GM19372 (cell line): ENCODE measurements around the gene LTBP1.

Experiments
- ATAC-seq: cut with Tn5 transposase; IDR thresholded peaks from one replicate; pipeline ENCODE4 v1.9.1; 2021; ENCODE audit warnings: mild to moderate bottlenecking, low read depth, moderate library complexity; ENCODE audit not compliant: unreplicated experiment

LTBP1 gene

GRCh38 chr2:33177627-33178026, 230.9 kb downstream of the LTBP1 start:
- ATAC-seq, result no peak

GRCh38 chr2:33178209-33178608, 231.5 kb downstream of the LTBP1 start:
- ATAC-seq, result no peak

DNA sequence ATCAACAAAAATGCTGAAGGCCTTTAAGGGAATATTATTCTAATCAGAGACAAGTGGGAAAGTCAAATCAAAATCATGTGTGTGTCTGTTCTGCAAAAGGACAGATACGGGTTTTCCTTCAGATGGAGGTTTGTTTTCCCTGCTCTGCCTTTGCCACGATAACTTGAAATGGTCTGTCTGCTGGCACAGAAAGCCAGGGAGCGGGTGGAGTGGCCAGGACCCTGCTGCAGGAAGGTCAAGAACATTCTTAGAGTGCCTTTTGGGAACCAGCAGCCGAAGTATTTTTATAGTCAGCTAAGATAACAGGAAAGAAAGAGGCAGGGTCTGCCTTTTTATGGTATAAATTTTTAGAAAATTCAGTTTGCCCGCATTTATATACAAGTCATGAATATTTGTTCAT, 234.2 kb downstream of the LTBP1 start:
- no peak for ATAC-seq

DNA sequence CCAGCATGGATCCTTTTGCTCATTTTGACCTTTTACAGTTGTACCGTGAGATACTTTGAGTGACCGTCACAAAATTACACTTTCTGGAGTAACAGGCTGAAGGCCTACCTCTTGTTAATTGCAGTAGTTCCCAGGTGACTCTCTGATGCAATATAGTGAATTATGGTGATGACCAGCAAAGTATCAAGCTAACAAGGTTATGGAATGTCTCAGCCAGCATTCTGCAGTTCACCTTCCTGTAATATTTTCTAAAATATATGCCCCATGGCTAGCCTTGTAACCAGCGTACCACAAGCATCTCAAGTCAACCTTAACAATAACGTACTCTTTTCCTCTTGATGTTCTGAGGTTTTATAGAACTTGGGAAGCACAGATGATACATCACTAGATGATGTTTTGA, 234.7 kb downstream of the LTBP1 start:
- no peak for ATAC-seq

GRCh38 chr2:33184041-33184440, 237.3 kb downstream of the LTBP1 start:
- no peak for ATAC-seq

GRCh38 chr2:33186937-33187336, 240.2 kb downstream of the LTBP1 start:
- ATAC-seq, result no peak

- ATAC-seq, result no peak
Observed at GRCh38 chr2:33188799-33189198, 242.0 kb downstream of the LTBP1 start.

DNA sequence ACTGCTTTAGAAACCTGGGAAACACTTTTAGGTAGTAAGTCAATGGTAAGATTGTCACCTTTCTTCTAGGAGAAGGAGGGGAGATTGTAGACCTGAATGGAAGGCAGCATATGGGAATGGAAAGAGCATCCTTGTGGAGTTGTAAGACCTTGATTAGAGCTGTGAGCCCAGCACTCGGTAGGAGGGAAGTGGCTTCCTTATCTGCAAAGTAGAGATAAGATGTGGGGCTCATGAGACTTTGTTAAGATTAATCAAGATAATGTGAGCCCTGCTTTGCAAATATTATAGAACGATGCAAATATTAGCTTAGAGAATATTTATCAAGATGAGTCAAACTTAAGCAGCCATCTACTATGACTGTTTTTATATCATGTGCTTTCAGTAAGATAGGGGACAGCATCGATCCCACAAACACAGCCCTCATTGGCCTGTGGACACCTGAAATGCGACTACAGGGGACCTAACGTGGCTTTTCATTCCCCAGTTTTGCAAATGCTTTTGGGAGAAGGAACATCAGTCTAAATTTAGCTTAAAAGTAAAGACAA, 243.7 kb downstream of the LTBP1 start:
- no peak for ATAC-seq

DNA sequence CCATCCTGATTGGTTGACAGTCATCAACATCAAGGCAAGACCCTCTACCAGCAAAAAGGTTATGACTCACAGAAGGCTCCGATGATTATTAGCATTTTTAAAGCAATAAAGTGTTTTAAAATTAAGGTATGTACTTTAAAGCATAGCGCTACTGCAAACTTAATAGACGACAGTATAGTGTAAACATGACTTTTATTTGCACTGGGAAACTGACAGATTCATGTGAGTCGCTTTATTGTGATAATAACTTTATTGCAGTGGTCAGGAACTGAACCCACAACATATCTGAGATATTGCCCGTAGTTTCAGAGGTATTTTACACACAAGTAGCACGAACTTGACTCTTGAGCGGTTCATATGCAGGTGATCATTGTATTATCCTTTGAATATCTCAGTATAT, 249.1 kb downstream of the LTBP1 start:
- ATAC-seq, result no peak

DNA sequence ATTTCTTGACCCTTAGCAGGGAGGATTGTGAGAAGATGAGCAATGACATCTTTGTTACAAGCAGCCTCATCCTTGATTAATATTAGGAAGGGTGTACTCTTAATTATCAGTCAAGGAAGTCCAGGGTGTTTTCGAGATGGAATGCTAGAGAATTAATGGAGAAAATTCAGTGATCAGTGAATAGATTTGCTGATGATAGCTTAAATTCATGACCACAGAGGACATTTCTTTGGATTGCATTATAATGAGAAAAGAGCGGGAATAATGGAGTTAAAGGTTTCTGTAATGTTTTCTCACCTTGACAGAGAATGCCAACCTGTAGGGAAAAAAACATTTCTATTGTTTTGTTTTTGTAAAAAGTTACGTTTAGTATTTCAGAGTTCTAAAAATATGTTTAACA, 249.9 kb downstream of the LTBP1 start:
- no peak for ATAC-seq

DNA sequence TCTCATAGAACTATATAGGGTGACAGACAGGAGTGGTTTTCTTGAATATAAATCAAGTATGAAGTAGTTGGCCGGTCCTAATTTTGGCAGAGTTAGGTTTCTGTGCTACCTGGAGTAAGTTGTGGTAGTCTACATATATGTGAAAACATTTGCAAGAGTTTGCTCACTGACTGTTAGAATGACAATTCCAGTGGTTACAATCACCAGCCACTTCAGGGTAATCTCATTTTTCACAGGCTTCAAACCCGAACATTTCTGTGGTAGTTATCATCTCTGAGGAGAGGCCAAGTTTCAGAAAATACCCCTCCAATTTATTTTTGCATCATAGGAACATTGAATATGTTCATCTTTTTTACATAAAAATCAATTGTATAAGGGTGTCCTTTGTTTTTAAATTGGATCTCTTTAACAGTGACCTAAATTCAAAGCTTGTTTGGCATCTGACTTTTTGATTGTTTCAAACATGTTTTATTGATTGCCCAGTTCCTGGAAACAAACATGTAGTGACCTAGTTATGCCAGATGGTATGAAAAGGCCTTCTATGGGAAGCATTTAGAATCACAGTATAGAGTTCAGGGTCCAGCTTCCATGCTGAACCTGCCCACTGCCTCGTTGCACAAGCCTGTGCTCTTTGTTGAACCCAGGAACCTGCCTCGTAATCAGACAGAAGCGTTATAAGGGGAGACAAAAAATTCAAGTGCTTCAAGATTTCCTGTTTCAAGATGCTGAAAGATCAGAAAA, 250.6 kb downstream of the LTBP1 start:
- no peak for ATAC-seq

DNA sequence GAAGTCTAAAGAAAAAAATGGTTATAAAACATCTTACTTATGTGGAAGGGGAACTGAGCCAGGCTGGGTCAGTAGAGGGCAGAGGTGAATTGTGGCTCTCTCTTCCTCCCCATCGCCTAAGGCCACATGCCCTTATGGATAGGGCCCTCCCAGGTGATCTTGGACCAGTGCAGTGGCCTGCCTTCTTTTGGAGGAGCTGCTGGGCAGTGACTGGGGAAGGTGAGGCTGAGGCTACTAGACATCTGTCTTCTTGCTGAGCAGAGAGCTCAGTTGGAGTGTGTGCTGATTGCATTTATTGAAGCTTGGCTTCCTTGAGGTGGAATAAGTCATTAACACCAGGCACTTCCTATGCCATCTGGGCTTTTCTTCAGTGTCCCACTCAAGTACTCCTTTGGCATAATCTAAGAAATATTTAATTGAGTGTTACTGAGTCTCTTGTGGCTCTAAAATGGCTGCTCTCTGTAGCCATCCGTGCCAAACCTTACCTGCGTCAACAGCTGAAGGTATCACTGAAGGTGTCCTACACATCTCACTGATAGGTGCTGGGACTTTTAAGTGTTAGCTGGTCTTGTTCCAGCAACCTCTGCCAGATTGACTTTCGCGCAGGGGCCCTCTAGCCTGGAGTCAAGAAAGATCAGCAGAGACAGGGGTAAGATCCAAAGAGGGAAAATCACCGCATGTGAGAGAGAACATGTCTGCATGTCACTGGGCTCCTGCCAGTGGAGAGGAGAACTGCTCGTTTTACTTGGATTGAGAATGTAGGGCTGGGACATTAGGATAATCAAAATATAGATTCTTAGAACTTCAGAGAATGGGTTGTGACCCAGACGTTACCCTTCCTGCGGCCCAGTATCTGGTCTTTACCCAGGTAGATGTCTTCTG, 256.1 kb downstream of the LTBP1 start:
- ATAC-seq, result no peak

DNA sequence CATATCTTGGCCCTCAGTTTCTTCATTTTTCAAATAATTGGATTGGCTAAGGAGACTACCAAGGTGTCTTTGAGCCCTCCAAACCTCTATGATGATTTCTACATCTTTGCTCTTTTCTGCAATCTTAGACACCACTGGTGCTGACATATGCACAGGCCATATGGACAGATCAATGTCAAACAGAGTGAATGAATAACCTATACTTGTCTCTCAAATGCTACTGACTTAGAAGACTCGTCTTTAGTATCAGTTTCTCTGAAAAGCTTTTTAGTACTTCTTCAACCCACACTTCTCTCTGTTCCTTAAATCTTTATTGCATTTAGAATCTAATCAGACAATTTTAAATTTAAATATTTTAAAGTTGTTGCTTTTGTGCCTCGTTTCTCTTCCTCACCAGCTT, 258.2 kb downstream of the LTBP1 start:
- ATAC-seq, result peak; percentile 69

DNA sequence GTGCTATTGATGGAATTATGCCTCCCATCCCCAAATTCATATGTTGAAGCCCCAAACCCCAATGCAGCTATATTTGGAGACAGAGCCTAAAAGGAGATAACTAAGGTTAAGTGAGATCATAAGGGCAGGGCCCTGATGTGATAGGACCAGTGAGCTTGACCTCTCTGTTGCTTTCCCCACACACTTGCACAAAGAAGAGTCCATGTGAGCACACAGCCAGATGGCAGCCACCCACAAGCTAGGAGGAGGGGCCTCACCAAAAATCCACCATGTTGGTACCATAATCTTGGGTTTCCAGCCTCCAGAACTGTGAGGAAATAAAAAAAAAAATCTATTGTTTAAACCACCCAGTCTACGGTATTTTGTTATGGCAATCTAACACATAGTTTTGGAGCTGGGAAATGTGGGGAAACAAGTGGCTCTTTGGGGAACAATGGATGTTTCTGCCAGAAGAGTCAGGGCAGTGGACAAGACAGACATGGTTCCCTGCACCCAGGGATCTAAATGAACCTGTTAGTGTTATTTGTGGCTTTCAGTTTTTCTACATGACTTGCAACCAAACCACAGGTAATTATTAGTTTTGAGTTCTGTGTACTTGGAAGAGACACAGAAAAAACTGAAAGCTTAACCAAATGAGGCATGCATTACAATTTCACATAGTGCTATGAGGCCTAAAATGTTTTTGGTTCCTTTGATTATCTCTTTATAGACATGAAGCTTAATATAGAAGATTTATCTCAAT, 259.1 kb downstream of the LTBP1 start:
- peak; percentile 76 for ATAC-seq

DNA sequence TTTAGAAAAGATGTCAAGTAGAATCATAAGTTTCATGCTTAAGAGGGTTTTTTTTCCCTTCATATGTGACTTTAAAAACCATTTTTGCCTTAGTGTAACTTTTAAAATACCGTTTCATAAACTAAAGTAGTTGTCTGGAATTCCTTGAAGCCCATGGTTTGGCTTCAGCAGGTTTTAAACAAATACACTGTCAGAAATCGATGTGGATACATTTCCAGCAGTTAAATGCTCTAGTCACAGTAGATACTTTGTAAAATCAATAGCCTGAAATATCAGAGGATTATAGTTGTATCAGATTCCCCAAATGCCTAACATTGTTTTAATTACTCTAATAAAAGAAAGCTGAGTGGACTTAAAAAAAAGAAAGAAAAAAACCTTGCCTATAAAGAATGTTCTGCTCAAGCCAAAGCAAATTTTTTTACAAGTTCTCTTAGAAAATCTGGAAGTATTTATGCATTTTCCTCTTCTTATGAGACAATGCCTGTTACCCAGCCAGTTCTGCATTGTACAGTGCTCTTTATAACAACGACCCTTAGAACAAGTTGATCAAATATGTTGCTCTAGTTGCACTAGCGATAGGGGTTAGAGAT, 260.5 kb downstream of the LTBP1 start:
- ATAC-seq, result no peak

- no peak for ATAC-seq
Observed at GRCh38 chr2:33208400-33208799, 261.6 kb downstream of the LTBP1 start.

DNA sequence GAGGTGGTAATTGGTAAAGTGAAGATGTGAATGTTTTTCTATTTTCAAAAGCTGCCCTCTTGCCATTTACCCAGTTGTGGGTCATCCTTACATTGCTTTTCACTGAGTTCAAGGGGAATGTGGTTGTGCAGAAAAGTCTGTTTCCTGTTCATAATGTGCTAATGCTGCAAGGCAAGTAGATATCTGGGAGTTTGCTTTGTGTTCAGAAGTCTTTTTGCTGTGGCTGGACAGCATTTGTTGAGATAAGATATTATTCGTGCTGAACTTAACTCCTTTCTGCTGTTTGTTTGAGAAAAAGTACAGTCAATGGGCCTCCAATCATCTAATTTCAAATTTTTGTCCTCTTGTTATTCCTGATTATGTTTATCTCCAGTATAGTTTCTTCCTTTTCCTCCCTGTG, 263.2 kb downstream of the LTBP1 start:
- ATAC-seq, result no peak

DNA sequence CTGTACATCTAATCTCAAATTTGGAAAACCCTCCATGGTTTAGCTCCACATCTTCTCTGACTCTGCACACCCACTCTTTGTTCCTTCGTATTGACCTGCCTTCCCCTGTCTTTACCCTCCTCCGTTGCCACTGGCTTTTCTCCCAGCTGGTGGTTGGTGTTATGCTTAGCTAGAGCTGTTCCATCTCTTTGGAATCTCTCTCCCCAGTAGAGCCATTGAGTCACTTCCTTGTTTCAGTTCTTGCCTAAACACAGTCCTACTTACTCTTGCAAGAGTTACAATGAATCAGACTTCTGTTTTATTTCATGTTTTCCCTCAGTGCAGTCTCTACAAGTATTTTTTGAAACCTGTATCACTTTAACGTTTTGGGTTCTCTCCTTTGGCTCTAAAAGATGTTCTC, 263.9 kb downstream of the LTBP1 start:
- no peak for ATAC-seq

- ATAC-seq, result no peak
Observed at GRCh38 chr2:33212151-33212550, 265.4 kb downstream of the LTBP1 start.

- ATAC-seq, result no peak
Observed at GRCh38 chr2:33213244-33213643, 266.5 kb downstream of the LTBP1 start.

- ATAC-seq, result no peak
Observed at GRCh38 chr2:33213648-33214047, 266.9 kb downstream of the LTBP1 start.
